NOMO-1 treated with dmso at 0.1 percent for 144 hours (cell line): ENCODE data around the gene HOXB8.

Experiments
- DNase-seq: peaks from one replicate; lab custom pipeline; 2025; ENCODE audit not compliant: unreplicated experiment; lab: John Stamatoyannopoulos, UW

HOXB8 gene

DNA sequence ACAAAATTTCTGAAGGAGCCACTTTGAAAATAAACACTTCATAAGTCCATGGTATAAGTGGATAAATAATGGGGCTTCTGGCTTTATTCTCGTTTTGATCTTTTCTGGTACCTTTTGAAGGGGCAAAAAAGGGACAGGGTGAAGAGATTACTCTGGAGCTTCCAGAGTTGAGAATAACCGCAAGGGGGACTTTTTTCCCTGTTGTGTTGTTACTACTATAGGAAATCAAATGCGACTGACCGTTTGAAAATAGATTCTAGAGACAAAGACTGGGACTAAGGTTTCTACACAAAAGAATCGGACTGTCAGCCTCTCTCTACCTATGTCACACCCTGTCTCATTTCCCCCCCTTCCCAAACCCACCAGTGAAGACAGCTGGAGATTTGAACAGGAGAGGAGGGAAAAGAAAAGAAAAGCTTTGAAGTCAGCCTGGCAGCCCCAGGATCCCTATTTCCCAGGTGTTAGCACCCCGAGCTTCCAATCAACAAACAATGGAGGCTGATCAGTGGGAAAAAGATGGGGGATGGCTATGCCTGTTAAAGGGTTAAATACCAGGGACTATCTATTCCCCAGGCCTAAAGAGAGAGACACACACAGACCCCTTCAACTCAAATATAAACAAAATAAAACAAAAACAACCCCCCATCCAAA lies 45.3 kb downstream of the HOXB8 start:
- no peak for DNase-seq

DNA sequence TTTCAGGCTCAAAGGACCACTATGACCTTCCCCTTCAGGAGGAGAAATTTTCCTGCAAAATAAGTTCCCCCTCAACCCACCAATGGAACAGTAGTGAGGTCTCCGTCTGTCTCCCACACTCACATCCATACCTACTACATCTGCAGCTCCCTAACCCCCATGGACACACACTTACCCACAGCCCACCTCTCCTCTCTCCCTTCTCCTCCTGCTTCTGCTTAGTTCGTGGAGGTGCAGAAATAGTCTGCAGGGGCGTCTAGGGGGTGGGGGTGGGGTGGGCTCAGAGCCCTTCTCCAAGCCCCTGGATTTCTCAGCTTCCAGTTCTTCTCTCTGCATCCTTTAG lies 45.9 kb downstream of the HOXB8 start:
- DNase-seq, result no peak

DNA sequence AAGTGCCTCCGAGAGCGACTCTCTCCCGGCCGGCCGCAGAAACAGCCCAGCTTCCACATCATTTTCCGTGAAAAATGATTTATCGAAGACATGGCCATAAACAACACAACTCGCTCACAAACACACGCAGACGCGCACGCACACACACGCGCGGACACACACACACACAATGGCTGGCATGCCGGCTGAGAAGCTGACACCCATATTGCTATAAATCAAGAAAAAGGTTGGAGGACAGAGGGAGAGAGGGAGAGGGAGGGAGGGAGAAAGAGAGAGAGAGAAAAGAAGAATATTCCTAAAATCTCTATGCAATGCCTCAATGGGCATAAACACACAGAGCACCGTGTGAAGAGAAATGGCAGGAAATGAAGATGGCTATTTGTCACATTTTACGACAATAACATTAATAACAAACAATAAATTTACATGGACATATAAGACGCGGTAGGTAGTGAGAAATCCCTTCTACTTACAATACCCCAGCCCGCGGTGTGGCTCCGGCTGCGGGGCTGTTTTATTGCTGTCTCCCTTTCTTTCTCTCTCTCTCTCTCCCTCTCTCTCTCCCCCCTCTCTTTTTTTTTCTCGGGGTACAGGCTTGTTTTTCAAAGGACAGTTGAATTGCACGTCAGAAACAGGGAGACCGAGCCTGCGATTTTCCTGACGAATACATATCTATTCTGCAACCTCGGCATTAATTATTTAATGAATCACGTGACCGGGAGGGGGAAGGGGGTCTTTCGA lies 46.4 kb downstream of the HOXB8 start:
- no peak for DNase-seq

DNA sequence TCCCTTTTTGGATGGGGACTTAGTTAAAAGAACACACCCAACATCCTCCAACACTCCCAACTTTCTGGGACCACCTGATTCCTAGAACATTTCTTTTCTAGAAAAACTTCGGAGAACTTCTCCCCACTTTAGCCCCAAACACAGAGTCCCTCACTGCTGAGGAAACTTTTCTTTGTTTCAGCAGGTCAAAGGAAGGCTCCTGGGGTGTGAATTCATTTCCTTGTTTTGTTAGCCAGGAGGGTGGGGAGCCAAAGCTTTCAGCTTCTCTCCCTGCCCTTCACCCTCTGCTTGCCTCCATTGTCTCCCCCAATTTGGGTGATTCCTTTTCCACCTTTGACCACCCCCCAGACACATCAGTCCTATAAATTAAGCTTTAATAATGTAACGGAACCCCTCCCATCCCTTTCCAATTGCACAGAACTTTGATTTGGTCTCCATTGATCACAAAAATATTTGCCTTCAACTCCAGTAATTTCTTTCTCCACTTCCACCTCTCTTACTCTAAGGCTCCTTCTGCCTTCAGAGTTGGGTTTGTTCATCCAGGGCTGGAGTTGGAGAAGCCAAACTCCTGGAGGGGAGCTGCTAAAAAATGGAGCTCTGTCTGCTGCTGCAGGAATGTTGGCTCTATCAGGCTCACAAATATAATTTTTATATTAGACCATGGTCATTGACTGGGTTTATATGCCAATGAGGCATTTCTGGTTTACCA lies 47.3 kb downstream of the HOXB8 start:
- DNase-seq, result no peak

DNA sequence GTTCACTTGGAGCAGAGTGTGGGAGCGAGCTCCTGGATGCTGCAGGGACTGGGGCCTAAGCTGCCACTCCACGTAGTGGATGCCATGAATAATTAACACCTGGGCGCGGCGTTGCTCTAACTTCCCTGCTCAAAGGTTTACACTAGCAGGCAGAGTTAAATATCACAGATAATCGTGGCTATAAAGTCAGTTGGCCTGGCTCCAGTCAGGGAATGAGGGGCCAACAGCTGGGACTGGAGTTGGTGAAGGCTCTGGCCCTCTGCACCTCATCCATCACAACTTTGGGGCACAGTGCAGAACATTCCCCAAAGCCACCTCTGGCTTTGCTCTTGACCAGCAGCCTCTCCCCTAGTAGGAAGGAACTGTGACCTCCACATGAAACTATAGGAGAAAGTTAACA lies 47.9 kb downstream of the HOXB8 start:
- DNase-seq, result no peak

DNA sequence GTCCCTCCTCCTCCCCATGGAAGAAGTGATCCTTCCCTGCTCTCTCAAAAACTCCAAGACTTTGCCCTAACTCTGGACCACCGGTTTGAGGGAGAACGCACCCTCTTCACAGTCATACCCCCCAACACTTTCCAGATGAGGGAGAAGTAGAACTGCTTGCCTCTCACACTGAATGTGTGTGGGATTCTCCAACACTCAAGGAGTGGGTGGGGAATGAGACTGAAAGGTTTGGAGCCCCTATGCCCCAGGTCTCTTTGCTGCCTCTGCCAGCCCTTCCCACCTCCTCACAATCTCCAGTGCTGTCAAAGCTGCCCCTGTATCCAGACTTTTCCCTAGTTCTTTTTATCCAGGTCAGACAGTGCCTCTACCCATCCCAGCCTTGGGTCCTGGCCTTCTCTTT lies 48.4 kb downstream of the HOXB8 start:
- DNase-seq, result no peak

DNA sequence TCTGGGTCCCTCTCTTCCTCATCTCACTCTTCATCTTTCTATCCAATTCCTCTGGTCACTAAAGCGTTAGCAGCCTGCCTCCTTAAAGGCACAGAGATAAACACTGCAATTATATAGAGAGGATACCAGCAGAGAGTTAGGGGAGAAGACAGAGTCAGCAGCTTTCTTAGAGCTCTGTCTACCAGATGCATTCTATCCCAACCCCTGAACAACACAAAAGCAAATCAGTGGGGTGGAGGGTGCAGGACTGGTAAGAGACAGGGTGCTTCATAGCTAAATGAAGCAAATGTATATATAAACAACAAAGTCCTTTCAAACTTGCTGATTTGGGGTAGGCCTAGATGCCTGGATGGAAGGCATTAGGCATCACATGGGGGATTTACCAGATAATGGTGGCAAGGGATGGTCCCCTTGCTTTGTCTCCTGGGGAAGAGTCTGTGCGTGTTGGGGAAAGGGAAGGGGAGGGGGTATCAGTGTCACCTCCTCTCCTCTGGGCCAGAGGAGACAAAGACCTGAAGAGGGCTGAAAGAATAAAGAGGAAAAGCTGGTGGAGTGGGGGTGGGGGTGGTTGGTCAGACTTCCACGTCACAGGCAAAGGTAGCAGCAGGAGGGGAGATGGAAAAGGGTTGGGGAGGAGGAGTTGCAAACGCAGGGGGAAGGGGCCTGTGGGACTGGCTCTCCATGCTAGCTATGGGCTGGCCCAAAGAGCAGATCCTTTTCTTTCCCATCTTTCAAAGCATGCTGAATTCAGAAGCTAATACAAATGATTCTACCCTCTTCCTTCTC lies 49.0 kb downstream of the HOXB8 start:
- DNase-seq, result no peak

DNA sequence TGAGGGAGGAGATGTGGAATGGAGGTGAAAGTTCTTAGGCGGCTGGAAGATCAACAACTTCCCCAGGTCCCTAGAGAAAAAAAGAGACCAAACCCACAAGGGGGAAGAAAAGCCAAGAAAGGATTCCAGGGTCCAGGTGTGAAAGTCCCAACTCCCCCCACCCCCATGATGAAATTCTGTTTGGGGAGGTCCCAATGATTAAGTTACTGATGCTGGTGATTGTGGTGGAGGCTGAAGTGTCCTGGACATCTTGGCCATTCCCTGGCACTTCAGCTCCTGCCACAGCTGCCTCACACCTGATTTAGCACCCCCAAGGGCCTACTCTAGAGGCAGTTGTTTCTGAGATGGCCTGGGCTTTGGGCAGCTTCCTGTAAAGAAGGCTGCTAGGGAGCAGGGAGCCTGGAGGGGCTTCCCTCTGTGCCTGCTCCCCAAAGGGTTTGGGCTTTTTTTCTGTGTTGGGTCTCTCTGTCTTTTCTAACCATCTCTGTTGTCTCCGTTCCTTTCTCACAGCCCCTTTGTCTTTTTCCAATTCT lies 50.0 kb downstream of the HOXB8 start:
- no peak for DNase-seq

DNA sequence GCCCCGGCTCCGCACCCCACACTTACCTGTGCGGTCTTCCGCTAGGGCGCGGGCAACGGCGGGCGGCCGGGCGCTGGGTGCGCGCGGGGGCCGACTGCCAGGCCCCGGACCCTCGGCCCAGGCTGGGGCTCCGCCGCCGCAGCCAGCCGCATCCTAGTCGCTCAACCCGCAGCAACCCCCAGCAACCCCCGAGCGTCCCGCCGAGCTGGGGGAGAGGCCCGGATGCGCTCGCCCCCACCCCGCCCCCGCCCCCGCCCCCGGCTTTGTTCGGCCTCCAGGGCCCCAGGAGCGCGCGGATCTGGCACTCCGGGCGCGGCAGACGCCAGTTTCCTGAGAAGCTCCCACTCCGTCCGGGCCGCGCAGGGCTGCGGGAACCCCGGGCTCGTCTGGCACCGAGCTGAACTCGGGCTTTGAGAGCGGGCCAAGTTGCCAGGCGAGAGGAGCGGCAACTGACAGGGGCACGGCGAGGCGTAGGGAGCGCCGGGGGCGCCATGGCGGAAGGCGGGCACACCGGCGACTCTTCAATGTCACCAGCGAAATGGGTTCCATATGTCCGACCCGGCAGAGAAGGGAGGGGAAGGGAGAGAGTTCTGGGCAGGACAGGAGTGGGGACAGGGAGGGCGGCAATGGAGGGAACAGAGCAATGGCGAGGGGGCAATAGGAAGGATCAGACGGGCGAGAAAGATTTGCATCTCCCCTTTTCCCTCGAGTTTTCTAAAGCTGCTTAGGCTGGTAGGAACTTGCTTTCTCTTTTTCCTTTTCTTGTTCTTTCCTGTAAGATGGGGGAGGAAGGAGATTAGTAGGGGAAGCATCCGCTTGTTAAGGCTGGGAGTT lies 50.7 kb downstream of the HOXB8 start:
- DNase-seq, result no peak

DNA sequence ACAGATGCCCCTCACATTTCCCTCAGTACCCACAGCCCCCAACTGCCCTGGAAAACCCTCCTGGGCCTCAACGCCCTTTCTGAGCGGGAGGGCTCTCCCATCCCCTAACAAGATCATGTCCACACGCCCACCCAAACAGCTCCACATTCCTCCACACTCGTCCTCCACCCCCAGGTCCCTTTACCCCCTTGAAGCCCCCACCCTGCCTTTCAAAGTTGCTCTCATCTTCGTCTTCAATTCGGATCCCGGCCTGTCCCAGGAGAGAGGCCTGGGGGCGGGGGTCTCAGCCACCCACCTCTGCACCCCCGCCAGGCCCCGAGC lies 51.3 kb downstream of the HOXB8 start:
- DNase-seq, result no peak

DNA sequence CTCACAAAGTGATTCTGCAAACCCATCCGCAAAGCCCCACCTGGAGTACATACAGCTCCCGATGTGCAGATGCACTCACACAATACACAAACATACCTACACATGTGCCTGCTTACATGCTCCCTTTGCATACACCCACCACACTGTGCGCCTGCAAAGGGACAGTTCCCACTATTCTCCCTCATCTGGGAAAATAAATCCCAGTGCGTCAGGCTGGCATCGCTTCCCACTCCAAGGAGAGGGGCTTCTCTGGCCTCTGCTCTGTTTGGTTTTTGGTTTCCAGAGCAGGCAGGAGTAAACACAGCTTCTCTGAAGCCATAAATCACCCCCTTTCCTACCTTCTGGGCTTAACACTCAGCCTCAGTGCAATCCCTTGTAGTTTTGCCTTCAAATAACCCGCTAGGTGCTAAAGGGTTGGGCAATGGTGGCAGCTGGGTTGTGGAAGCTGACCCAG lies 51.7 kb downstream of the HOXB8 start:
- DNase-seq, result no peak

DNA sequence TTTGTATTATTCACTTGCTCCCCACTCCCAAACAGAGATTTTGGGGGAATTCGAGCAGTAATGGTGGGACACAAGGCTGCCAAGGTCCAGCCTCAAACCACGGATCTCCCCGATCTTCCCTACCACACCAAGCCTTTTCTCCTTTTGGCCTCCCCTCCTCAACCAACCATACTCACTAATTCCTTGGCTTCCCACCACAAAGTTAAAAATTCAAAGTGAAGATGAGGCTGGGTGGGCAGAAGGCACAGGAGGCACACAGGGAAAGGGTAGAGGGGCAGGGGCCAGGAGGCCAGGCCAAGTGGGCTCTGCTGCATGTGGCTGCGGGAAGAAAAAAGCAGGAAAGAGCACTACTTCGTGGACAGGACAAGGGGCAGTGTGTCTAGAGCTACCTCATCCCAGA lies 52.2 kb downstream of the HOXB8 start:
- no peak for DNase-seq
